Measurements from ENCODE around the gene TMCC1. TPM values are rescaled to one million over a fixed set of nuclear protein-coding genes. Genes with fewer than 3 reads are reported as not detected.
"Not testable (repeated sequence)": the region's sequence is repeated elsewhere in the genome, so short reads cannot be mapped to it uniquely, and the experiment has no call there.

TMCC1 gene
- total RNA-seq, 1 experiment from 2014 or later: 7.9 TPM

GRCh38 chr3:129878355-129878754 lies 15.2 kb downstream of the TMCC1 start:
- Histone ChIP-seq H3K4me1 (replicated peaks) (no peaks in the 10 kb centered on the region; the same call in 1 of the 2 replicates), H3K27me3 (replicated peaks) (no peaks in the 10 kb centered on the region), H3K9me3 (replicated peaks) (no peaks in the 10 kb centered on the region), H3K4me3 (no peak overlapping the region), H3K36me3 (peaks cover 30% of the 10 kb centered on the region), H3K27ac (no peak overlapping the region)
- no peak for DNase-seq (ENCODE audit: low read depth in 1 of 2, low spot score in 2 of 2)

- peaks cover 26% of the 10 kb centered on the region for H3K36me3 ChIP-seq
- H3K9me3 ChIP-seq (replicated peaks); H3K4me3 ChIP-seq; DNase-seq (ENCODE audit: low read depth in 1 of 2, low spot score in 2 of 2); H3K4me1 ChIP-seq (replicated peaks); H3K27ac ChIP-seq; H3K27me3 ChIP-seq (replicated peaks): not testable (repeated sequence)
These were observed 19.0 kb downstream of the TMCC1 start for GRCh38 chr3:129874479-129874878.

- DNase-seq (ENCODE audit: low read depth in 1 of 2, low spot score in 2 of 2): no peak
- Histone ChIP-seq H3K36me3 (peaks cover 6% of the 10 kb centered on the region; the same call in 1 of the 2 replicates), H3K9me3 (replicated peaks) (no peaks in the 10 kb centered on the region), H3K4me1 (replicated peaks) (peaks cover 9% of the 10 kb centered on the region; the same call in 1 of the 2 replicates), H3K4me3 (no peak overlapping the region), H3K27ac (no peak overlapping the region), H3K27me3 (replicated peaks) (no peaks in the 10 kb centered on the region)
These were observed 24.6 kb downstream of the TMCC1 start for GRCh38 chr3:129868912-129869311.

GRCh38 chr3:129867506-129868124 lies 25.9 kb downstream of the TMCC1 start:
- H3K27ac ChIP-seq: no peak overlapping the region
- H3K4me3 ChIP-seq: no peak overlapping the region
- peaks cover 9% of the 10 kb centered on the region; the same call in 1 of the 2 replicates for H3K4me1 ChIP-seq (replicated peaks)
- H3K36me3 ChIP-seq: peaks cover 6% of the 10 kb centered on the region; the same call in 1 of the 2 replicates
- DNase-seq (ENCODE audit: low read depth in 1 of 2, low spot score in 2 of 2): no peak
- H3K9me3 ChIP-seq (replicated peaks): no peaks in the 10 kb centered on the region
- no peaks in the 10 kb centered on the region for H3K27me3 ChIP-seq (replicated peaks)

- DNase-seq (ENCODE audit: low read depth in 1 of 2, low spot score in 2 of 2): no peak
- peaks cover 10% of the 10 kb centered on the region for H3K36me3 ChIP-seq
- no peaks in the 10 kb centered on the region for H3K9me3 ChIP-seq (replicated peaks)
- peaks cover 9% of the 10 kb centered on the region; the same call in 1 of the 2 replicates for H3K4me1 ChIP-seq (replicated peaks)
- H3K4me3 ChIP-seq: no peak overlapping the region
- H3K27ac ChIP-seq: no peak overlapping the region
- no peaks in the 10 kb centered on the region for H3K27me3 ChIP-seq (replicated peaks)
These were observed 27.7 kb downstream of the TMCC1 start for GRCh38 chr3:129865806-129866205.

- no peak overlapping the region for H3K27ac ChIP-seq
- no peak overlapping the region for H3K4me3 ChIP-seq
- peaks cover 9% of the 10 kb centered on the region; the same call in 1 of the 2 replicates for H3K4me1 ChIP-seq (replicated peaks)
- peaks cover 8% of the 10 kb centered on the region for H3K36me3 ChIP-seq
- DNase-seq (ENCODE audit: low read depth in 1 of 2, low spot score in 2 of 2): no peak
- H3K27me3 ChIP-seq (replicated peaks): no peaks in the 10 kb centered on the region
- no peaks in the 10 kb centered on the region for H3K9me3 ChIP-seq (replicated peaks)
These were observed 29.0 kb downstream of the TMCC1 start for GRCh38 chr3:129864519-129864918.

- H3K27me3 ChIP-seq (replicated peaks): no peaks in the 10 kb centered on the region
- H3K9me3 ChIP-seq (replicated peaks): no peaks in the 10 kb centered on the region
- peaks cover 16% of the 10 kb centered on the region for H3K4me1 ChIP-seq (replicated peaks)
- no peak overlapping the region for H3K4me3 ChIP-seq
- DNase-seq (ENCODE audit: low read depth in 1 of 2, low spot score in 2 of 2): no peak
- H3K36me3 ChIP-seq: peaks cover 8% of the 10 kb centered on the region; the same call in 1 of the 2 replicates
- H3K27ac ChIP-seq: no peak overlapping the region
These were observed 34.2 kb downstream of the TMCC1 start for GRCh38 chr3:129859272-129859671.

- peaks cover 8% of the 10 kb centered on the region; the same call in 1 of the 2 replicates for H3K36me3 ChIP-seq
- H3K27ac ChIP-seq: no peak overlapping the region
- no peak for DNase-seq (ENCODE audit: low read depth in 1 of 2, low spot score in 2 of 2)
- H3K27me3 ChIP-seq (replicated peaks): no peaks in the 10 kb centered on the region
- H3K4me1 ChIP-seq (replicated peaks): peaks cover 16% of the 10 kb centered on the region
- no peak overlapping the region for H3K4me3 ChIP-seq
- H3K9me3 ChIP-seq (replicated peaks): no peaks in the 10 kb centered on the region
These were observed 35.6 kb downstream of the TMCC1 start for GRCh38 chr3:129857899-129858298.

- not testable (repeated sequence) for H3K9me3 ChIP-seq (replicated peaks); DNase-seq (ENCODE audit: low read depth in 1 of 2, low spot score in 2 of 2); H3K27me3 ChIP-seq (replicated peaks); H3K36me3 ChIP-seq; H3K4me3 ChIP-seq; H3K27ac ChIP-seq
- H3K4me1 ChIP-seq (replicated peaks): peaks cover 16% of the 10 kb centered on the region
These were observed 36.7 kb downstream of the TMCC1 start for GRCh38 chr3:129856790-129857189.

GRCh38 chr3:129855832-129856419 lies 37.6 kb downstream of the TMCC1 start:
- no peak for DNase-seq (ENCODE audit: low read depth in 1 of 2, low spot score in 2 of 2)
- Histone ChIP-seq H3K9me3 (replicated peaks) (0 out of 2 replicates have a peak, but pooled peaks cover 2% of the 10 kb centered on the region), H3K4me1 (replicated peaks) (peaks cover 16% of the 10 kb centered on the region), H3K4me3 (no peak overlapping the region), H3K27ac (peak overlapping the region; percentile 57), H3K36me3 (peaks cover 4% of the 10 kb centered on the region; the same call in 1 of the 2 replicates), H3K27me3 (replicated peaks) (no peaks in the 10 kb centered on the region)

GRCh38 chr3:129855170-129855831 lies 38.2 kb downstream of the TMCC1 start:
- H3K9me3 ChIP-seq (replicated peaks): 0 out of 2 replicates have a peak, but pooled peaks cover 3% of the 10 kb centered on the region
- no peak overlapping the region for H3K4me3 ChIP-seq
- peaks cover 16% of the 10 kb centered on the region for H3K4me1 ChIP-seq (replicated peaks)
- H3K27me3 ChIP-seq (replicated peaks): no peaks in the 10 kb centered on the region
- H3K27ac ChIP-seq: peak overlapping the region; percentile 57
- peaks cover 4% of the 10 kb centered on the region; the same call in 1 of the 2 replicates for H3K36me3 ChIP-seq
- DNase-seq (ENCODE audit: low read depth in 1 of 2, low spot score in 2 of 2): peak in 1 of 2 experiments; percentile 39

- Histone ChIP-seq H3K27ac (no peak overlapping the region), H3K27me3 (replicated peaks) (no peaks in the 10 kb centered on the region), H3K36me3 (peaks cover 4% of the 10 kb centered on the region; the same call in 1 of the 2 replicates), H3K9me3 (replicated peaks) (0 out of 2 replicates have a peak, but pooled peaks cover 3% of the 10 kb centered on the region), H3K4me1 (replicated peaks) (peaks cover 16% of the 10 kb centered on the region), H3K4me3 (no peak overlapping the region)
- DNase-seq (ENCODE audit: low read depth in 1 of 2, low spot score in 2 of 2): no peak
These were observed 39.1 kb downstream of the TMCC1 start for GRCh38 chr3:129854460-129854859.

GRCh38 chr3:129845956-129846355 lies 47.6 kb downstream of the TMCC1 start:
- no peaks in the 10 kb centered on the region for H3K27me3 ChIP-seq (replicated peaks)
- no peak overlapping the region for H3K27ac ChIP-seq
- no peaks in the 10 kb centered on the region; the same call in 1 of the 2 replicates for H3K36me3 ChIP-seq
- H3K4me1 ChIP-seq (replicated peaks): no peaks in the 10 kb centered on the region
- 0 out of 2 replicates have a peak, but pooled peaks cover 2% of the 10 kb centered on the region for H3K9me3 ChIP-seq (replicated peaks)
- no peak for DNase-seq (ENCODE audit: low read depth in 1 of 2, low spot score in 2 of 2)
- H3K4me3 ChIP-seq: no peak overlapping the region

Measured in SJSA1 (cell line).